ENCODE measurements around the gene LRRC15. TPM values are rescaled to one million over a fixed set of nuclear protein-coding genes. Genes with fewer than 3 reads are reported as not detected.

LRRC15 gene
- total and polyA plus RNA-seq, 2 donors (not counting 3 experiments of a cell fraction or from before 2014, with no cell fraction given): not detected

DNA sequence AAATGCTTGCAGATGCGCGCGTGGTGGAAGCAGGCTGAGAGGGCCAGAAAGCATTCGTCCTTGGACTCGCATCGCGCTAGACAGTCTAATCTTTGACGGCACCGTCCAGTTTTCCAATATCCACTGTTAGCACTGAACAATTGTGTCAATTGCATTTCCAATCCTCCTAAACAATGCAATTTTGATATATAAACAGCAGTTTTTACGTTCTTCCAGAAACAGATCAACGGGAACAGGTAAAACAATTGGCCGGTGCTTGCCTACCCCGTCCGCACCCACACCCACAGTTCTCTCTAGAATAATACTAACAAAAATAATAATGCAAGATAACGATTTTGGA lies 35.6 kb downstream of the LRRC15 start:
- POLR2A ChIA-PET: interaction anchor here (0.9 kb wide), 1 partner anchor 103 kb away, joined by 3 read pairs; no protein-coding TSS in a partner anchor
- intact Hi-C loops (cut with micrococcal nuclease) (loop anchor here (1.0 to 5.0 kb wide), 6 partner anchors 10 to 330 kb away; no protein-coding TSS in a partner anchor), dilution Hi-C loops (cut with MboI; ENCODE audit: extremely low pct_ligation_motif_present, low sequenced_read_pairs) (no loop called here)
- Histone ChIP-seq H3K79me2 (ENCODE audit: control insufficient read depth, insufficient read depth, low read length) (no peaks in the 10 kb centered on the region), H3K4me1 (ENCODE audit: control insufficient read depth, extremely low read depth, insufficient read depth, low read length) (peaks cover 5% of the 10 kb centered on the region), H3K9ac (replicated peaks; ENCODE audit: extremely low read depth, insufficient read depth, low read length) (no peak overlapping the region), H3K36me3 (ENCODE audit: control insufficient read depth in 2 of 2, extremely low read depth in 1 of 2, insufficient read depth in 2 of 2, low read length in 2 of 2) (no peaks in the 10 kb centered on the region), H3K4me3 (replicated peaks in 1 of 3; ENCODE audit: insufficient read depth in 1 of 3, low read depth in 1 of 3, low read length in 3 of 3) (no peak overlapping the region), H3K9me1 (replicated peaks; ENCODE audit: control insufficient read depth, extremely low read depth, insufficient read depth, low read length) (no peaks in the 10 kb centered on the region), H3K27ac (ENCODE audit: insufficient read depth, low read depth, low read length) (no peak overlapping the region), H3K4me2 (ENCODE audit: insufficient read depth, low read length) (no peak overlapping the region), H3K27me3 (ENCODE audit: control insufficient read depth in 2 of 2, insufficient read depth in 2 of 2, low read length in 2 of 2) (peaks cover 0 to 17% of the 10 kb centered on the region in 2 experiments), H2AFZ (ENCODE audit: low read depth, low read length) (no peak overlapping the region), H3K9me3 (replicated peaks; ENCODE audit: control insufficient read depth, insufficient read depth, low read length) (no peaks in the 10 kb centered on the region), H4K20me1 (replicated peaks; ENCODE audit: control insufficient read depth, extremely low read depth, insufficient read depth, low read length) (no peaks in the 10 kb centered on the region)
- TF ChIP-seq POLR2AphosphoS5 (IDR thresholded peaks at IDR 0.05; ENCODE audit: insufficient read depth, low read depth, low read length) (no peak), EZH2 (IDR thresholded peaks at IDR 0.05; ENCODE audit: borderline replicate concordance, low read depth, low read length, severe bottlenecking) (no peak), POLR2A (IDR thresholded peaks at IDR 0.05; ENCODE audit: low read depth, low read length) (no peak), GATA2 (IDR thresholded peaks at IDR 0.05; ENCODE audit: insufficient read depth, insufficient read length, low read depth, low read length) (no peak), FOS (IDR thresholded peaks at IDR 0.05; ENCODE audit: borderline replicate concordance, insufficient read depth, low read length) (no peak), JUN (IDR thresholded peaks at IDR 0.05; ENCODE audit: borderline replicate concordance, insufficient read depth, insufficient read length, low read depth) (no peak), MYC (IDR thresholded peaks at IDR 0.05; ENCODE audit: low read depth, low read length) (no peak)
- TF ChIP-seq, protein P1, sequence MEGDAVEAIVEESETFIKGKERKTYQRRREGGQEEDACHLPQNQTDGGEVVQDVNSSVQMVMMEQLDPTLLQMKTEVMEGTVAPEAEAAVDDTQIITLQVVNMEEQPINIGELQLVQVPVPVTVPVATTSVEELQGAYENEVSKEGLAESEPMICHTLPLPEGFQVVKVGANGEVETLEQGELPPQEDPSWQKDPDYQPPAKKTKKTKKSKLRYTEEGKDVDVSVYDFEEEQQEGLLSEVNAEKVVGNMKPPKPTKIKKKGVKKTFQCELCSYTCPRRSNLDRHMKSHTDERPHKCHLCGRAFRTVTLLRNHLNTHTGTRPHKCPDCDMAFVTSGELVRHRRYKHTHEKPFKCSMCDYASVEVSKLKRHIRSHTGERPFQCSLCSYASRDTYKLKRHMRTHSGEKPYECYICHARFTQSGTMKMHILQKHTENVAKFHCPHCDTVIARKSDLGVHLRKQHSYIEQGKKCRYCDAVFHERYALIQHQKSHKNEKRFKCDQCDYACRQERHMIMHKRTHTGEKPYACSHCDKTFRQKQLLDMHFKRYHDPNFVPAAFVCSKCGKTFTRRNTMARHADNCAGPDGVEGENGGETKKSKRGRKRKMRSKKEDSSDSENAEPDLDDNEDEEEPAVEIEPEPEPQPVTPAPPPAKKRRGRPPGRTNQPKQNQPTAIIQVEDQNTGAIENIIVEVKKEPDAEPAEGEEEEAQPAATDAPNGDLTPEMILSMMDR (IDR thresholded peaks at IDR 0.05; ENCODE audit: extremely low read depth in 1 of 2, insufficient read depth in 1 of 2, low read depth in 1 of 2, low read length in 2 of 2): no peak
- TF ChIP-seq, protein P2, sequence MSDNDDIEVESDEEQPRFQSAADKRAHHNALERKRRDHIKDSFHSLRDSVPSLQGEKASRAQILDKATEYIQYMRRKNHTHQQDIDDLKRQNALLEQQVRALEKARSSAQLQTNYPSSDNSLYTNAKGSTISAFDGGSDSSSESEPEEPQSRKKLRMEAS (IDR thresholded peaks at IDR 0.05; ENCODE audit: insufficient read depth, insufficient read length): no peak
- FAIRE-seq (peak; percentile 85), DNase-seq (ENCODE audit: low read depth, low spot score) (no peak)
- CTCF ChIA-PET: interaction anchor here (0.6 to 5.5 kb wide), 28 partner anchors 9 to 668 kb away, joined by 3 to 95 read pairs (median 6); partner anchors contain the start of genes GP5 and TMEM44
- no TSS peak for BruUV-seq (replicated peaks)
